ENCODE measurements around the gene RND3.

RND3 gene, protein sequence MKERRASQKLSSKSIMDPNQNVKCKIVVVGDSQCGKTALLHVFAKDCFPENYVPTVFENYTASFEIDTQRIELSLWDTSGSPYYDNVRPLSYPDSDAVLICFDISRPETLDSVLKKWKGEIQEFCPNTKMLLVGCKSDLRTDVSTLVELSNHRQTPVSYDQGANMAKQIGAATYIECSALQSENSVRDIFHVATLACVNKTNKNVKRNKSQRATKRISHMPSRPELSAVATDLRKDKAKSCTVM

DNA sequence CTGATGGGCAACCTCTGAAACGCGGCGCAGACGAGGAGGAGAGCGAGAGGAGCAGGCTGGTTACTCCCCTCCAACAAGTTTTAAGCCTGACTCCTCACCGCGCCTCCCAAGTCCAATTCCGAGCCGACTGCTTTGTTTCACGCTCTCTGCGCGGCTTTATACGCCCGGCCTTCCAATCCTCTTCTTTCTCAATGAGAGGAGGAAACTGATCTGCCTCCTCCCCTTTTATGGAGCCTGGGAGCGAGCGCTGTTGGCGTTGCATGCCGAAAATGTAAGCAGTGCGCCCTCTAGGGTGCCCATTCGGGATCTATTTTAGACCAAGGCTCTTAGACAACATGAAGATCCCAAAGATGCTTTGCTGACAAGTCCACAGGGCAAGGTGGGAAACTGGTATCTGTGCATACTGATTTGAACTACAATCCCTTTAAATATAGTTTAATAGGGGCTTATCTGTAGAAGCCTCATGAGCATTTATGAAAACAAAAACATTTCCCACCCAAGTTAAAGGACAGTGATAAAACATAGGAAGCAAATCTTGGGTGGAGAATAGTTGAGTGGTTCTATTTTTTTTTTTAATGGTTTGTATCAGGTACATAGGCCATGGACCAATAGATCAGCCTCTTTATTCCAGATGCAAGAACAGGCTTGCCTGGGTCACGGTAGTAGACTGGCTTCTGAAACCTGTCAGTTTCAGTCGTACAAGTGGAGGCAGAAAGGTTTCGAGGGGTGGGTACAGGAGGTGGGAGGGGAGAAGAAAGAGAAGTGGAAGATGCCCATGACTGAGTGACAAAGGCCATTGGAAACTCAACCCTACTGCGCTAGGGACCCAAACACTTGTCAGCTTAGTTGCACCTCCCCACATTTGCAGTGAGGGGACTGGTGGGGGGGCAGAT lies at the start of gene RND3:
RND3 (minus strand) TSS at position 131 of the 893 bp plus-strand sequence. CDS start 250 bp downstream, outside the sequence.
- peak; percentile 55 to 56 for DNase-seq (ENCODE audit: low read depth in 2 of 2)

DNA sequence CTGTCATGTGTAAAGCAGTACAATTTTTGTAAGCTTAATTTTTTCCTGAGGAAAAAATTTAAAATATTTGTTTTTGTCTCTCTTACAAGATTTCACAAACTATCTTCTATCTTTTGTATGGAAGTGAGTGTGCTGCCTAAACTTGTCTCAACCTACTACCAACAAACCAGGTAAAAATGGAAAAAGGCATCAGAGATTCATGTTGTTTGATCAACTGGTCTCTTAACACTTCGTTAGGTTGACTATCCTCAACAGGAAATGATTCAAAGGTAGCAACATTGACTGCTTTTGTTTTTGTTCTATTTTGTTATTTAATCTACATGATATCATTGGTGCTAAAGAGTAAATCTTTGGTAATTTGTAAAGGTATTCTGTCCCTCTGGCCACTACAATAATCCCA lies 47.7 kb upstream of the RND3 start:
- DNase-seq (ENCODE audit: low read depth in 2 of 2) = no peak

DNA sequence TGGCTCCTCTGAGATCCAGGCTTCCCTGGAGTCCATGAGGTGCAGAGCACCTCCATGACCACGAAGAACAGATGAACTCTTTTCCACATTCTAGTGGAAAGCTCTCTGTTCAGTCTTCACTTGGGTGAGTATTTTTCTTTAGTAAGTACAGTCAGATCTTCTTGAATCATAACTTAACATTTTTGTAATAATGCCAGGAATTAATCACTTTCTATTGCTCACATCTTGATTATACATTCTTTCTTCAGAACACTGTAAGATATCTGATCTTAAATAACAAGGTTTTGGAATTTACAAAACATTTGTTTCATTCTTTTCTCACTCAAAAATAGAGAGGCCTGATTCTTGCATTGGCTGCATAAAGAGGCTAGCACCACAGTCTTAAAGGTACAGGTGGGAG lies 45.4 kb upstream of the RND3 start:
- no peak for DNase-seq (ENCODE audit: low read depth in 2 of 2)

DNA sequence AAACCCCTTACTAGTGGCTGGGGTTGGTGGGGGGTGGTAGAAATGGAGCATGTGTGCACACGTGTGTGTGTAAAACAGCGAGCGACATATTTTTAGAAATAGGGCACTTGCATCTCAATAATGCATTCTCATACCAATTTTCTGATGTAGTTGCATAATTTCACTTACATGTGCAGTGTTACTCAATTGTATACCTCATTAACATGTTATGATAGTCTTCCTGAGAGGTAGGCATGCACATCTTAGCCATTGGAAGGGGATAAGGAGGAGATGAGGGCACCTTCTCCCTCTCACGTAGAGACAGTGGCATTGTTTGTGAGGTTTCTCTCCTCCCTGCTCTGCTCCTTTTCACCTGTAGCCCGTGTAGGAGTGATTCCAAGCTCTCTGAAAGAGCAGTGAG lies 44.6 kb upstream of the RND3 start:
- DNase-seq (ENCODE audit: low read depth in 2 of 2) = no peak

DNA sequence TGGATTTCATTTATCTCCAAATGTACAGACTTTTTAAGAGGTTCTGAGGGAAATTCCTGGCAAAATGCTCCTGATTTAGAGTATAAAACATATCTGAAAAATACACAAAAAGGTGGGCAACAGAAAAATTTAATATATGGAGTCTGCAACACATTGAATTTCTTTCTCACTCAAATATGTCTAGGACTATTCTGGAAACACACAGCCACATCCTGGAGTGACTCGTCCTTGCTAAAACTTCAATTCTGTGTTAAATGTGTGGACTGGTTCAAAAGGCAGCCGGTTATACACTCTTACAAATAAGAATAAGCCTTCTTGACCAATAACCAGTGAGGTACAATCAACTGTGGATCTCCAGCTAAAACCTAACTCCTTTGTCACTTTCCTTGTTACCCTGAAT lies 44.1 kb upstream of the RND3 start:
- DNase-seq (ENCODE audit: low read depth in 2 of 2) = no peak

DNA sequence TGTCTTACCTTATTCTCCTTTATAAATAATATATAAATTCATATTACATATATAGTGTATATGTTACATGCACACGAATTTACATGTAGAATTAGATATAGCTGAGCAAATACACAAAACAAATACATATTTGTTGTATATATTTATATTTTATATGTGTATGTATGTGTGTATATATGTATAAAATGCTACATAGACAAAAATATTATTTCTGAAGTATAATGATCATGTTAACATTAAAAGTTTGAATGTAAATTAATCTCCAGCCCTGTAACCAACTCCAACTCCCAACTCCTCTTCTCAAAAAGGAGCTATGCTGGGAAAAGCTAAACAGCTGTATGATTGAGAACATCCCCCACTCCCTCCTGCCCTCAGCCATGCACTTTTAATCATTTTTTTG lies 42.7 kb upstream of the RND3 start:
- DNase-seq (ENCODE audit: low read depth in 2 of 2) = no peak

DNA sequence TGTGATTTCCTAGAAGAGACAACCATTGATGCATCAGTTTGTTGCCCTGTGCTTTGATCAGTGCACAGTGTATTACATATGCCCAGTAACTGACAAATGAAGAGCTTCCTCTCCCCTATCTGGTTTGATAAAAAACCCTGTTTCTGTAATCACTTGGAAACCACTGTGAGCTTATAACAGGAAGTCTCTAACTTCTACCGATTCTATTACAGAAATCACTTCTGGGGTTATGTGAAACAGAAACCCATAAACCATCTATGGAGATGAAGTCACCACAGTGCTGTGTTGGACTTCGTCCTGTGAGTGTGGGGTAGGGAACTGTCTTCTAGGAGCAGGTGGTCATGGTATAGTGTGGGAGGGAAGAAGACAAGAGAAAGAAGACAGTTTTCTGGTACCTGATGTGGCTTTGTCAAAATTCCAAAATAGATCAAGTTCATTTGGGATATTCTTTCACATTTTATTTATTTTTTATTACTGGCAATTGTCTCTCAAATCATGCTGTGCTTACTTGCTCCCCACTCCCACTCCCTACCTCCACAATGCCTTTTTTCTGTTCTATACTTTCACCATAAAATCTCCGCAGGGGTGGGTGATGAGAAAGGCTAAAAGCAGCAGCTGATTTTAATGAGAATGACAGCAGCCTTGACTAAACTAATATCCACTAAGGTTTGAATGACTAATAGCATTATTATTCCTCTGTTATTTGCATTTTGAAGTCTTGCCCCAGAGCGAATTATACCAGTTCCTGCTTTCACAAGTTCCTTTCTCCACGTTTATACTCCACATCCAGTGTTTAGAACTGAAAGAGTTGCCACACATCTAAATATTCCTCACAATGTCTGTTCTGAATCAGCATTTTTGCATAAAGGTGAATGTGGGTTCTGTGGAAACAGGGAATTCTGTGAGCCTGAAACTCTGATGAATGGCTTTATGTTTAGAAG lies 41.7 kb upstream of the RND3 start:
- DNase-seq (ENCODE audit: low read depth in 2 of 2) = no peak

DNA sequence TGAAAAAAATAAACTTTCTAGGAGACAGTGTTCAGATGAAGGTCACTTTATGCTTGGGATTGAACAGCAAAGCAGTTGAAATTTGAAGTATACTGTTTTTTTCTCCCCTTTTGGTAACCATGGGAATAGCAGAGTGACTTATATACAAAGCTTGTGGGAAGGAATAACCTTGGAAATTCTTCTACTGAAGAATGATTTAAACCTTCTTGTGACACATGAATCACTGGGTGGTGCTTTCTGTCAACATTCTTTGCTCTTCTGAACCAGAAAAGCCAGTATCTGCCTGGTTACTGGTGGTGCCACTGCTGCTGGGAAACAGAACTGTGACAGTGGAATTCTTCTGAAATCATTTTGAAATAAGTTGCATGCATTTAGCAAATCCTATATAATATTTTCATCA lies 39.4 kb upstream of the RND3 start:
- no peak for DNase-seq (ENCODE audit: low read depth in 2 of 2)

DNA sequence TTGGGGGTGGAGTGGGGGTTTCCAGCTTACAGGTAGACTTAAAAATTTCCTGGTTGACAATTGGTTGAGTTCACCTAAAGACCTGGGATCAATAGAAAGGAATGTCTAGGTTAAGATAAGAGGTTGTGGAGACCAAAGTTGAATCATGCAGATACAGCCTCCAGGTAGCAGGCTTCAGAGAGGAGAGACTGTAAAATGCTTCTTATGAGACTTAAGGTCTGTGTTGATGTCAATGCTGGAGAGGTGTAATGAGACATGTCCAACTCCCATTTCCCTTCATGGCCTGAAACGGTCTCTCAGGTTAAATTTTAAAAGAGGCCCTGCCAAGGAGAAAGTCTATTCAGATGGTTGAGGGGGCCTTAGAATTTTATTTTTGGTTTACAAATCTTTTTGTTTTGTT lies 38.5 kb upstream of the RND3 start:
- no peak for DNase-seq (ENCODE audit: low read depth in 2 of 2)

DNA sequence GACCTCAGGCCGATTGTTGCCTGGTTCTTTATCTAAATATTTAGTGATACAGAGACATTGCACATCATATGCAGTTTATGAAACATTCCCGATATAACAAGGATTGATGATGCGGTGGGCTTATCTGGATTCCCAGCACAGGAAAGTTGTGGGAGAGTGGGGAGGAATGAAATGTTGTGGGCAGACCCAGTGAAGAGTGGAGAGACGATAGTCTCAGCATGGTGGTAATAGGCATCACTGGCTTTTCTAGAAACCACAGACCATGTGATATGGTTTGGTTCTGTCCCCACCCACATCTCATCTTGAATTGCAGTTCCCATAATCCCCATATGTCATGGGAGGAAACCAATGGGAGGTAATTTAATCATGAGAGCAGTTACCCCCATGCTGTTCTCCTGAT lies 34.8 kb upstream of the RND3 start:
- DNase-seq (ENCODE audit: low read depth in 2 of 2) = no peak

DNA sequence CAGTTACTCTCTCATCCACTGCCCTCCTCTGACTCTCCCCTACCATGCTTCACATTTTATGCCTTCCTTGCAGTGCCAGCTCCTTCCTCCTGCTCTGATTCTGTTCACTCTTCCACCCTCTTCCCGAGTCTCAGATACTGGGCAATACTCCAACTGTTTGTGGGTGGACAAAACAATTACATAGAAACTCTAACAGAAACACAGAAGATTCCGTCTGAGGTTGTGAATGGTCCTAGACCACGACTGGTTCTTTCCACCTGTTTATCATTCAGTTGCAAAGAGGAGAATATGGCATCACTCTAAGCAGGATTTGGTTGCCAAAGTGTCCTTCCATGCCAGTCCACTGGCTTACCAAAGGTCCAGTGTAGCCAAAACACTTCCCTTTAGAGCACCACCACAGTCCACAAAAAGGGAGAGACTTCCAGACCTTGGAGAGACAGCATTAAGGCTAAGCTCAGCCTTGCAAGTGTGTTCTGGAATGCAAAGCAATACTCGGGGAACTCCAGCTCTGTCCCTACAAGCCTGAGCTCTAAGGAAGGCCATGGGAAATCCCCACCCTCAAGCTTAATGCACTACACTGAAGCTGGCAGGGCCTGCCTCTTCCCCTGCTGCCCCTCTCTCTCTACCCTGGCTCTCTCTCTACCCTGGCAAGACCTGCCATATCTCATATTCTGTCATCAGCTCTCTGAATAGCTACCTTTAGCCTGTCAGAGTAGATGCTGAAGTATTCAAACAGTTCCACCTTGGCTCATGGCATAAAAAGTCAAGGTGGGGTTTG lies 33.6 kb upstream of the RND3 start:
- no peak for DNase-seq (ENCODE audit: low read depth in 2 of 2)

DNA sequence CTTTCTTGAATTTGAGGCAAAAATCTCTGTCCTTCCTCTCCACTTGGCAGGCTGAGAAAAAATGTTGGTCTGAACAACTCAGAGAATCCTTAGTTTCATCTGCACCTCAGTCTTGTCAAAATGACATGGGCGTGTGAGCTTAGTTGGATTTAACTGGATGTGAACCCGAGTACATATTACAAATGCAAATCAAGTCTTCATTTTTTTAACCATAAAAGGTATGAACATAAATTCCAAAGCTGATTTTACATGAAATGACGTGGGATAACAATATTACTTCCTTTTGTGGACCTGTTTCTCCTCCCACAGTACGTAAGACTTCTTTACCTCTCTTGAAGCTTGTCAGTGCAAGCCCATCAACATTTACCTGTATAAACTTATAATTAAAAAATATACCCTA lies 32.6 kb upstream of the RND3 start:
- DNase-seq (ENCODE audit: low read depth in 2 of 2) = no peak

DNA sequence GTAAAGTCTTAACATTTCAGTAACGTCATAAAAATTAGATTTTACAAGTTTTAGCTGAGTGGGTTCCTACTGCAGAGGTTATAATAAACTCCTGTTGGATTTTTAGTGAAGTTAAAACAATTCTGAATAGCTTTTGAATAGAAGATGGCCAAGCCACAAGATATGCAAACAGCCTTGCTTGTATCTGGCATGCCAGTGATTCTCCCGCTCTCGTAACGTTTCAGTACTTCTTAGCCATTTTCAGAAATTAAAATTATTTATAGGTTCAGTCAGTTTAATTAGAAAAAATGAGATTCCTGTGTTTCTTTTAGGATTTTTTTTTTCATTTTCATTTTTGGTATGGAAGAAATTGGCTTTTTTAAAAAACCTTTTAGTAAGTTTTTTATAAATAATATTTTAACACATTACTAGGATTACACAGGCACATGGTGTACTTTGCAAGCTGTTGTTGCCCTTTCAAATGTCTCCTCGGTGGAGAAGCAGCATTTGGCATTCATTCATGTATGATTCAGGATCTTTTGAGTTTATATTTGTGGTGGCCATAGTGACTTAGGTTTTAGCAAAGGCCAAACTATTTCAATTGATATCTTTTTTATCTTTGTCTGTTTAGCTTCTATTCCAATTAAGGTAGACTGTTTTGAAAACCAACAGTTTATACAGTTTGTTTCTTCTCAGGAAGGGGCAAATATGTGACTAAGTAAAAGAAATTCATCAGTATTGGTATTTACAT lies 30.6 kb upstream of the RND3 start:
- no peak for DNase-seq (ENCODE audit: low read depth in 2 of 2)

DNA sequence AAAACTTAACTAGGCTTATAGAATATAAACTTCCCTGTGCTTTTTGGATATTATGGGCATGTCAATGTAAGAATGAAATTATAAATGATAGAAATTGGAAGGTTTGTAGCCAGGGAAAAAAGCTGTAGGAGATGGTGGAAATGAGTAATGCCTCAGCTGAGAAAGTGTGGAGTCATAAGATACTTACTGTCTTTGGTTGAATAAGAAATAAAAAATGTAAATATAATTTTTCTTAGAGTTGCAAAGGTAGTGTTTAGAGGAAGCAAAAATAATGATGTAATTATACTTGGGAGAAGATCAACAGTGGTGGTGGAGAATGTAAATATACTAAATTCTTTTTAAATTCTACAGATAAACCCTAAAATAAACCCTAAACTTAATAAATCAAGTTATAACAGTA lies 26.2 kb upstream of the RND3 start:
- DNase-seq (ENCODE audit: low read depth in 2 of 2) = no peak

DNA sequence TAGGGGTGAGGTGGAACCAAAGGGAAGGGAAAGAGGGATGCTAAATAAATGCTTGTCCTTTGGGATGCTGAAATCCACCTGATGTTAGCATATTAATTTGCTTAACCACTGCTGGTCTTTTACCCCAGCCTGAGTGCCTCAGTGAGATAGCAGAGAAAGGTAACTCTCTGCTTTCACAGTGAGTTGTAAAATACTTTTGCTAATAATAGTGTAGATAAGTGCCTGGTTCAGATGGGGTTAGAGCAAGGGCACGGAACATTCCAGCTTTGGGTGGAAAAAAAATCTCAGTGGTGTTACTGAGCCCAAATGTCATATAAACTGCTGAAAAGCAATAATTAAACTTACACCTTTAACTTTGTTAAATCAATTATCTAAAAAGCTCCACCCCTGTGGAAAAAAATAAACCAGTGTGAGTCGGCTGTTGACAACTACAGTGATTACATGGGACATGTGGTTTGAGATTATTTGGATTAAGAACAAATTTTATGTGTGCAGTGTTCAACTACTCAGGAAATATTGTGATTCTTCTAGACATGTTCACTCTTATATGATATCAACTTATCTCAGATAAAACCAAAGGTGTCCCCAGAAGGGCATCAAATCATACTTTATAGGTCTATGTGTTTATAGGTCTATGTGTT lies 21.1 kb upstream of the RND3 start:
- no peak for DNase-seq (ENCODE audit: low read depth in 2 of 2)

DNA sequence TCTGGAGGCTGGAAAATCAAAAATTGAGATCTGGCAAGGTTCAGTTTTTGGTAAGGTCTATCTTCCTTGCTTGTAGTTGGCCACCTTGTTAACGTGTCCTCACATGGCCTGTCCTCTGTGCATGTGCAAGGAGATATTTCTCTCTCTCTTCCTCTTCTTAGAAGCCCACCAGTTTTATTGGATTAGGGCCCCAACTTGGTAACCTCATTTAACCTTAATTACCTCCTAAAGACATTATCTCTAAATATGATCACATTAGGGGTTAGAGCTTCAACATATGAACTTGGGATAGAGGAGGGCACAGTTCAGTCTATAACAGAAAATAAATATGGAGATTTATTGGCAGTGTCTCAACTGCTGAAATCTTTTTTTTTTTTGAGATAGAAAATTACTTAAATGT lies 19.6 kb upstream of the RND3 start:
- no peak for DNase-seq (ENCODE audit: low read depth in 2 of 2)

DNA sequence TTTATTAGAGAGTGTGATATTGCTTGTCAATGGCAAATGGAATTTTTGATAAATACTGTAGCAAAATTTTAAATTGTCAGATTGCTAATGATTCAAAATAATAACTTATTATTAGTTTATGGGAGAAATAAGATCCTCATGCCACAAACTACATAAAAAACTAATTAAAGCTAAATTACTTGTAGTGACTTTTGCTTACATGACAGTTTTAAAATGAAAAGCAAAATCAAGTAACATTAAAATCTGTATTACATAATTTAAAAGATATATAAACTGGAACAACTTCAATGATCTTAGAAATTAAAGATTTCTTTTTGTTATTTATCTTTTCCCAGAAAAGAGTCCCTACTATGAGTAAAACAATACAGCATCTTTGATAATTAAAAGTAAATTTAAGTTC lies 17.7 kb upstream of the RND3 start:
- DNase-seq (ENCODE audit: low read depth in 2 of 2) = no peak

DNA sequence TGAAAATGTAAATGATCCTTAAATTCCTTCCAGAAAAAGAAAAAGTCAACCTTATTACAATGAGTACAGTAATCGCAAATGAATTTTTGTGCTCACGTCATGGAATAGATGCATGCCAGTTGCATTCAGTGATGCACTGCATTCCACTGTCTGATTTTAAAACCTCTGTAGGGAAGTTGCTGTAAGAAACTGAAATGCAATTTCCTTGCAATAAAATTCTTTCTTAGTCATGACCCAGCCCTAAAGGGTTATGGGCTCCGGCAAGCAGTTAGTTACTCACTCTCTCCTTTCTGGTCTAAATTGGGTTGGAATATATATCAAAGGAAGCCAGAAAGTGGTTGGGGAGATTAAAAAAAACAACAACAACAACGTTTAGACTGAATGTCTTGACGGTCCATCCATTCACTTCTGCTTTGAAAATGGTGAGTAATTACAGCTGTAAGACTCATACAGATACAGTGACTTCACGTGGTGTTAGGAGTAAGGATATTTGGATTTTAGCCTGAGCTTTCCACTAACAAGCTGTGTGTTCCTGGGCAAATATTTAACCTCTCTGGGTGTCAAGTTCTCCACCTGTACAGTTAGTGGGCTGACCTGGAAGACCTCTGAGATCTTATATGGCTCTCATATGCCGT lies 8.6 kb upstream of the RND3 start:
- DNase-seq (ENCODE audit: low read depth in 2 of 2) = no peak

DNA sequence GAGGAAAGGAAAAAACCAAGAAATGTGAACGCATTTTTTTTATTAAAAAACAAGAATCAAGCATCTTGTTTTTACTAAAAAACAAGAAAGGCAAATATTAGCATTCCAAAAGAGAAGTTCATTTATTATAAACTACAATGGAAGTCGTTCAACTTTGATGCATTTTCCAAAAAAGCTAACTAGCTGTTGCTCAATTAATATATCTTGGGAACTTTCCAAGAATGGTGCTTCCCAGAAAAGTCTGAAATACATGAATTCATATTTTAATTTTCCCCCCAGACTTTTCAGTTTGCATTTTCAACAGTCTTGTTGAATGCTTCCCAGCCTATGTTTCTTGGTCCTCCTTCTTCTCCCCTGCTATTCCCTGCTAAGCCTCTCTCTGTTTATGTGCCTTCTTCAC lies 7.5 kb upstream of the RND3 start:
- no peak for DNase-seq (ENCODE audit: low read depth in 2 of 2)

All from stimulated activated CD4-positive, alpha-beta T cell treated with anti-CD3 and anti-CD28 coated beads, Interleukin-4, amount 100 ng/mL, for 48 hours (primary cell).